CD4-positive, alpha-beta T cell treated with Interleukin-15 for 4 hours (primary cell): Measurements from ENCODE around the gene MLH3.

Experiments
- DNase-seq: peaks from one replicate; pipeline ENCODE4 v3.0.0-alpha.2; 2020; ENCODE audit warnings: low spot score

MLH3 gene

DNA sequence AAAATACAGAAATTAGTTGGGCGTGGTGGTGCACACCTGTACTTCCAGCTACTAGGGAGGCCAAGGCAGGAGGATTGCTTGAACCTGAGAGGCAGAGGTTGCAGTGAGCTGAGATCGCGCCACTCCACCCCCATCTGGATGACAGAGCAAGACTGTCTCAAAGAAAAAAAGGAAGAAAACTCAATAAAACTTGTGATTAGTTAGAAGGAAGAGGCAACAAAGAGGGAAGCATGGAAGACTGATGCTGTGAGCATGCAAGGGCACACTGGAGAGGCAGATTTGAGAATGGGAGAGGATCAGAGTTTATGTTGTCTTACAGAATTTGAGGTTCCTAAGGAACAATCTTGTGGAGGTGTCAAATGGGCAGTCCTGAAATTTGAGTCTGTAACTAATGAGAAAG lies 15.4 kb upstream of the MLH3 start:
- no peak for DNase-seq

DNA sequence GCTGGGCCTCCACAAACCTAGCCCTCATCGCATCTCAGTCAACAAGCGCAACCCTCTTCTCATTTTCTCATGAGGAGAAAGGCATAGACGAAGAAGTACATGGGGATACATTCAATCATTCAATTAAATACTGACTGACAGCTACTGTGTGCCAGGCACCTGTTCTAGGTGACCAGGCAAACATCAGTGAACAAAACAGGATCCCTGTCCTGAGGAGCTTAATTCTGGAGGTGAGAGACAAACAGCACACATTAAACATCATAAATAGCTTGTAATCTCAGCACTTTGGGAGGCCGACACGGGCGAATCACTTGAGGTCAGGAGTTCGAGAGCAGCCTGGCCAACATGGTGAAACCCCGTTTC lies 12.9 kb upstream of the MLH3 start:
- no peak for DNase-seq

DNA sequence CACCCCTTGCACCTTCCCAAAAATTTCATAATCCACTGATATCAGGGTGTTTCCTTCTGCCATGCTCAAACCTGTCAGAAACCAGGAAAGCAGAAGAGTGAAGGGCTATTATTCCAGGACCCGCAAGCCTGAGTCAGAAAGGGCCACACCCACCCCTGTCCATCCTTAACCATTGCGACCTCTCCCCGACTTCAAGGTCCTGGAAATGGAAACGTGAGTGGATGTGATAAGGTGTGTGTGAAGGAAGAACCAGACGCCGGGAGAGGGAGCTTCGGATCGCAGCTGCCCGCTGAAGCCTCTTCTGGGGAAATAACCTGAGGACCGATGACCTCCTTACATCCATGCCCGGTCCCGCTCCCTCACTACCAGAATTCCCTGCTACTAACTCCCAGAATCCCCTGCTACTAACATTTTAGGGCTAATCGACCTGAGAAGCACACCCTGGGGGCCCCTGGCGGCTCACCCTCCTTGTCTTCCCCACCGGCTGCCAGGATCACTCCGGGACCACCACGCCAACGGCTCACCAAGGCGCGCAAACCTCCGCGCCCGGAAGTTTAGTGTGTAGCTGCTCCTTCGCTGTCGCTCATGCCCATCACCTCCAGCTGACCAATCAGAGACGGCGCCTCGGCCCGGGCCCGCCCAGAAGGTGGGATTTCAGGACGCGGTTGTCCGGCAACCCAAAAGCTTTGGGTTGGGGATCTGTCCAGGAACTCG lies 12.4 kb upstream of the MLH3 start, which contains the start of gene ACYP1:
ACYP1 (minus strand) TSS at position 534 of the 714 bp plus-strand sequence; CDS start at position 63, 471 bp downstream.
- DNase-seq, result peak; percentile 92

DNA sequence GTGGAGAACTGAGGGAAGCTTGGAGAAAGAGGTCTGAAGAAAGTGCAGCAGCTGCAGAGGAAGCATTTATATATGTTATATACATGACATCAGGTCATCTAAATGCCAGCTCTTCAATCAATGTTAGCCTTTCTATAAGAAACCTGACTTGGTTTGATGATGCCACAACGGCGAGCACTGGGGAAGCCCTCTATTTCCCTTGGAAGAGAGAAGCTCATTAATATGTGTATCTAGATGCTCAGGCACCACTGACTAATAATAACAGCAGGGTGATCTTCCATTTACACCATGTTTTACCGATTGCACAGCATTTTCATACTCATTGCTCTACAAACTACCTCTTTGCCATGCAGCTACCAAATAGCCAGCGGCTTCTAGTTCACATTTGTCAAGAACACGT lies 11.7 kb upstream of the MLH3 start:
- no peak for DNase-seq

DNA sequence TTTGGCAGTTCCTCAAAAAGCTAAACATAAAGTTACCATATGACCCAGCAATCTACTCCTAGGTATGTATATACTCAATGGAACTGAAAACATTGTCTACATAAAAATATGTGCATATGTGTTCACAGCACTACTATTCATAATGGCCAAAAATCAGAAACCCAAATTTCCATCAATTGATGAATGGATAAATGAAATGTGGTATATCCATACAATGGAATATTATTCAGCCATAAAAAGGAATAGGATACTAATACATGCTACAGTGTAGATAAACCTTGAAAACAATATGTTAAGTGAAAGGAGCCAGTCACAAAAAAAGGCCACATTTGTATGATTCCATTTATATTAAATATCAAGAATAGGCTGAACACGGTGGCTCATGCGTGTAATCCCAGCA lies 9.2 kb upstream of the MLH3 start:
- DNase-seq, result no peak

DNA sequence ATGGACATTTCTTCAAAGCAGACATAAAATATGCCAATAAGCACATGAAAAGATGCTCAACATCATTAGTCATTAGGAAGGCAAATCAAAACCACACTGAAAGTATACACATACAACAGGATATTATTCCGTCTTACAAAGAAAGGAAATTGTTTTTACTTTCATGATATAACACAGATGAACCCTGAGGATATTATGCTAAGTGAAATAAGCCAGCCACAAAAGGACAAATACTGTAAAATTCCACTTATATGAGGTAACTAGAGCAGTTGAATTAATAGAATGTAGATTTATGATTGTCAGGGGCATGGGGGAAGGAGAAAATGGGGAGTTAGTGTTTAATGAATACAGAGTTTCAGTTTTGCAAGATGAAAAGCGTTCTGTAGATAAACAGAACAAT lies 8.4 kb upstream of the MLH3 start:
- DNase-seq, result no peak

DNA sequence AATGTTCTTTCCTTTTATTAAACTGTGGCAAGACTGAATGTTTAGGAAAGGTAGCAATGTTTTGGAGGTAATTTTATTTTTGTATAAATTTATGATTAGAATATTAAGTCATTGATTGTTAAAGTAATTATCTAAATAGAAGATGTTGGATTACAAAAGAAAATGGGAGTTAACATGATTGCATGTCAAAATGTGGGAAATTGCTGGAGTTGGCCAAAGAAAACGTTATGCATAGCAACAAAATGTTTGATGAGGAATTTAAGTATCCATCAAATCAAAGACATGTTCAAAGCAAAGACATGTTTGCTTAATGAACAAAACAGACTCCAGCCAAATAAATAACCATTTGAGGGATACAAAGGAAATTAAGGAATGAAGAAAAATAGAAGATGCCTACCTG lies 3.2 kb upstream of the MLH3 start:
- DNase-seq, result no peak

DNA sequence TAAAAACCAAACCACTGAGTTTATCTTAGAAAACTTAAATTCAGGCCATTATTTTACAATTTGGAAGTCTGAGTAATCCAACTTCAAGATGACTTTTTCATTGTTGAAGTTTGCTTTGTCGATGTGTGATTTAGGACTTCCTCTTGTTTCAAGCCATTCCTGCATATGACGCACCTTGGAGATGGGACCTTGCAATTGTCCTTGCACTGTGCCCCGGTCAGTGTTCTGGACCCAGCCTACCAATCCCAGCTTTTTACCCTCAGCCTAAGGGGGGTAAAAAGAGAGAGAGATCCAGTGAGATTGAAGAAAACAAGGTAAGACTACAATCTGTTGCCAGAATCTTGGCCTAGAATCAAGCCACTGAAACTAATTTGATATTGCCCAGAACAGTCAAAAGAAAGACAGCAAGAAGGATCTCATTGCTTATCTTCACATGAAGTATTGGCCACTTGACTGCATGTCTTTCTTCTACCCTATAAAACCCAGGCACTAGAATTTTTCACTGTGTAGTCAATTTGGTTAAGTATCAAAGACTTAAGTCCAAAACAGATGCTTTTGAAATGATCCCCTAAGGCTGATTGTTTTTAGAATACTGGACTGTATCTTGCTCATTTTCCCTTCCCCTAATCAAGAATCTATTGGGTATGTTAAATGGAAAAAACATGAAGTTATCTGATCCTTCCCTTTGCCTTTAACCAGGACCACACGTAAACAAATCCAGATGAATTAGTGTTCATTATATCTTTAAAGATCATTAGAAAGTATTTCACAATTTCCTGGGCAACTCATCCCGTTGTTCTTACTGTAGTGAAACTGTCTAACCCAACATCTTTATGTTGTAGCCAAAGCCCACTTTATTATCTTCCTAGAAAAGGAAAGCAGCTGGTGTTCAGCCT lies 2.4 kb upstream of the MLH3 start:
- DNase-seq, result no peak

DNA sequence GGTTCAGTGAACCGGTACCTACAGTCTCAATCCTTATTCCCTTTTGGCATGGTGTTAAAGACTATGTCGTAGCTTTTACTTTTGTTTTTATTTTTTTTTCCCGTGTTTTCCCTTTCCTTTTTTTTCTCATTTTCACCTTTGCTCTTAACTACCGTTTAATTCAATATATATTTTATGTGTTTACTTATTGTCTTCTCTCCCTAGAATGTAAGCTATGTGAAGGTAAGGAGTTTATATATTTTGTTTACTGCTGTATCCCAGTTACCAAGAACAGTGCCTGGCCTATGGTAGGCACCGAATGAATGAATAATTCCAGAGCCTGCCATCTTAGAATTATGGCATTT lies 261 bp upstream of the MLH3 start:
- DNase-seq, result no peak

DNA sequence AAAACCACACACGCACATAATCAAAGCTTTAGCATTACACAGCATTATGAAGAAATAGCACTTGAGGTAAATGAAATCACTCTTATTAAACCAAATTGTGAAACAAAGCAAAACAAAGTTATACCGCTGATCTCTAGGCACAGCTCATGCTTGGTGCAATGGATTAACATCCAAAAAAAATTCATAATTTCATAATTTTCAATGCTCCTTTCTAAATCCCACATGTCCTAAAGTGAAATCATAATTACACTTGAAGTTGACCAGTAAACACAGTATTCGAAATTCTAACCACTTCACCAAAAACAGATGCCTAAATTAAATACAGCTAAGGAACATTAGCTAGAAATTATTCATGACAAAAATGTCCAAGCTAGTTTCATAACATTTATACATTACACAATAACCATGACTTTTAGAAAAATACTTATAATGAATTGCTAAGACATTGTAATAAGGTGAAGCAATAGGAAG lies 1.5 kb downstream of the MLH3 start:
- DNase-seq, result no peak

DNA sequence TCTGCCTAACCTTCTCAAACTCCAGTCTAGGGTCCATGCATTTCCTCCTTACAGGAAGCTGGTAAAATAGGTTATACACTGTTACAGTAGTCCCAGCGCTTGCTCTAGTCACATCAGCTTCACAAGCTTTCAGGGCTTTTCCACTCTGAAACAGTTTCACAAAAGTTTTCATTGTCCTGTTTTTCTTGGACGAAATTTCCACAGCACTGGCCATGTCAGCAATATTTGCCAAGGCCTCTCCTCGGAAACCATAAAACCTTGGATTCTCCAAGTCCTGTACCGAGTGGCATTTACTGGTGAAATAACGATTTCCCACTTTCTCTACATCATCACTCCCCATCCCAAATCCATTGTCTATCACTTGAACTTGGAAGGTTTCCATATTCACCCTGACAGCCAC lies 2.1 kb downstream of the MLH3 start:
- no peak for DNase-seq

DNA sequence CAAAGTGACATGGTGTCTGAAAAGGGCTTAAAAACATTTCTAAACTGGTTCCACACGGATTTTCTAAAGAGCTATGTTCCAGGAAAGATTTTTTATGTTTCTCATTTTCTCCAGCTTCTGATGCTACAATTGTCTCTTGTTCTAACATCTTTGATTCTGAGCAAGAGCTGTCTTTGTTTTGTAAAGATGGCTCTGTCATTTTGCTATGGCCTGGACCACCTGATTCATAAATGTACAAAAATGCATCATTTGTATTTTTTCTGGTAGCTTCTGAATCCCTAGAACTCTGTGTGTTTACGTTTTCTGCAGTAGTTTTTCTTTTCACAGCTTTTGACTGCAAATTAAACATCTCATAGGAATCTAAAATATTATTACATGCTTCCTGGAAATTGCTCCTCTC lies 3.2 kb downstream of the MLH3 start:
- no peak for DNase-seq

DNA sequence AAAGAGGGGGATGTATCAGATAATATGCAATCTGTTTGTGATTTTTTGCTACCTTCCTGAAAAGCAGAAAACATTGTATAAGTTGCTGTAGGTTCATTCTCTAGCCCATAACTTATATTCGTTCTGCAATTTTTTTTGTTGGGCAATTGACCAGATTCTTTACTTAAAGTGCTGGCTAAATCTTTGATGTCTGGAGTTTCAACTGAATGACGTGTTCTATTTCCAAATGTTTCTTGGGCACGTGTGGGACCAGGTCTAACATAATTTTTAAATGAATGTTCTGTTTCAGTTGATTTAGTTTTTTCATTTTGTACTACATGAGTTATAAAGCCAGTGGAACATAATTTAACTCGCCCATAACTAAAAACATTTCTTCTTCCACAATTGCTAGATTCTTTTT lies 3.8 kb downstream of the MLH3 start:
- DNase-seq, result no peak

DNA sequence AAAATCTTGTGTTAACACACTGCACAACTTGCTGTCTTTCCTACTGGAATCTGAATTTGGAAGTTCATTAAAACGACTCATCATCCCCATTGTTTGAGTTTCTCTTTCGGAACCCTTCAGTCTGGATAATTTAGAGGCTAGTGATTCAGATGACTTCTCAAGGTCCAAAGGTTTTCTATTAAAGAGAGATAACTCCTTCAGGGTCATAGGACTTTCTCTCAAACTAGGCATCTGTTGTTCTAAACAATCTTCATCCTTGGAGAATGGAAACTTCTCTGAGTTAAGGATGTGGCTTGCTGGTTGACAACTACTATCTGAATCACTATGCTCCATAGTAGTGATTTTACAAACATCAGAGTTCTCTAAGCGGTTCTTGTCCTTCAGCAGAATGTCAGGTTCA lies 4.4 kb downstream of the MLH3 start:
- no peak for DNase-seq

DNA sequence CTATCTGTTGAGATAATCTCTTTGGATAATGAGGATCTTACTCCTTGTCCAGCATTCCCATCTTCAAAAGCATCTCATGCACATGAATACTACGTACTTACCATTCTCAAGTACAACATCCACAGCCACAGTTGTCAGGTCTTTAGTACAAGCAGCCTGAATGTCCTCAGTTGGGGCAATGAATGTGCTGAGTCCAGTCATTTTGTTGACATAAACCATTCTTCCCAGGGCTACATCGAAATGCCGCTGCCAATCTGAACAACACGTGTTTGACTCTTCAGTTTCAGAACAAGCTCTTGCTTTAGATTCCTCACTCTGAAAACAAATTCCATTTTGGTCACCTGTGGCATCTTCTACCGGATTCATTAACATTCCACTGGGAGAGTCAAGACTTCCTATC lies 5.0 kb downstream of the MLH3 start:
- DNase-seq, result no peak

DNA sequence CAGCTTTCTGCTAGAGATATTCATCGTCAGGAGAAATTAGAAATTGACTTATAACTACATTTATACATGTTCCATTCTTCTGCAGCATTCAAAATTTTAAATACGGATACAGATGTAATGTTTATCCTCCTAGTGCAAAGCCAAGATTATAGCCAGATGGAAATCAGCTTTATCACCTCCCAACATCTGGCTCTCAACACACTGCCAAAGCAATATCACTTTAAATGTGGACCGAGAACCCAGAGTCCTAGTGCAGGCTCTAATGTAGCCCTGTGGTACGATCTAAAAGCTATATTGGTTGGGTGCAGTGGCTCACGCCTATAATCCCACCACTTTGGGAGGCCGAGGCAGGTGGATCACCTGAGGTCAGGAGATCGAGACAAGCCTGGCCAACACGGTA lies 6.5 kb downstream of the MLH3 start:
- no peak for DNase-seq

DNA sequence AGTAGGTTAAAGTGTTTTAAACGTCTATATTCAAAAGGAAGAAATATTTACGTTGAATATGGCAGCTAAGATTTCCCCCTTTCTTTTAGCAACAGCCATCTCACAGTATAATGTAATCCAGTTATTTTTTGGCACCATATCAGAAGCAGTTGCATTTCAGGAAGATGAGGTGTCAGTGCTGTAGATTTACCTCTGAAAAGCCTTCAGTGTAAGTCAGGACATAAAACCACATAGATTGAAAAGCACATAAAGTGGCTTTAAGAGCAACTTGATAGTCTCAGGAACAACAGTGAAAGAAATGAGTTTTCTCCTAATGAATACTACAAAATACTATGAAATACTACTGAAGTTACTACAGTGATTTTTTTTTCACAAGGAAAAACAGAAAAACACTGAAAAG lies 6.9 kb downstream of the MLH3 start:
- DNase-seq, result no peak

DNA sequence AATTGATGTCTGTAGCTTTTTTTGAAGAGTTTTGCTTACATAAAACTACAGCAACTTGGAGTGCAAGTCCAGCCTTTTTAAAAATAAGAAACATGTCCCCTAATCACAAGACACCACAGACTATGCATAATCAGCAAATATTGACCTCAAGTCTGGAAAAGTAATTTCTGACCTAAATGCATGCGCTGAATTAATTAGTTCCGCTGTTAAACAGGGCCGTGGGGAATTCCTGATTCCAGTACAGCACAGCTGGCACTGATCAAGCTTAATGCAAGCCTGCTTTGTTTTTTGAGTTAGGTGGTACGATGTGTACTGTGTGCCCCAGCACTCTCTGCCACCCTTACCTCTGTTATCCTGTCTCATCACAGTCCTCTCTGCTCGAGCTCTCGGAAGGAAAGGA lies 9.2 kb downstream of the MLH3 start:
- DNase-seq, result no peak

DNA sequence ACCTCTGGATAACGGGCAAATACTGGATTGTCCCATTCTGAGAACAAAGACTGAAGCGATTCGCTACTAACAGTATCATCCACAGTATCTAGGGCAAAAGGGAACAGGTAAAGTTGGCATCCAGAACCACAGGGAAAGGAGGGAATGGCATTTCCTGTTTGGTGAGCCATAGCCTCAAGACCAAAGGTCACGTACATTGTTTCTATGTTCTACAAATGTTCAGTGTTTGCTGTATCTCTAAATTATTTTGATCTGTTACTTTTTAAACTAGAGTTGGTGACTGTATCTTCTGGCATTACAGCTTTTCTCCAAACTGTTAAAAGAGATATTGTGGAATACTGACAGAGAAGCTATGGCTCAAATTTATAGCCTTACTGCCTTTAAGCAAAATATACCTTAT lies 9.7 kb downstream of the MLH3 start:
- no peak for DNase-seq

DNA sequence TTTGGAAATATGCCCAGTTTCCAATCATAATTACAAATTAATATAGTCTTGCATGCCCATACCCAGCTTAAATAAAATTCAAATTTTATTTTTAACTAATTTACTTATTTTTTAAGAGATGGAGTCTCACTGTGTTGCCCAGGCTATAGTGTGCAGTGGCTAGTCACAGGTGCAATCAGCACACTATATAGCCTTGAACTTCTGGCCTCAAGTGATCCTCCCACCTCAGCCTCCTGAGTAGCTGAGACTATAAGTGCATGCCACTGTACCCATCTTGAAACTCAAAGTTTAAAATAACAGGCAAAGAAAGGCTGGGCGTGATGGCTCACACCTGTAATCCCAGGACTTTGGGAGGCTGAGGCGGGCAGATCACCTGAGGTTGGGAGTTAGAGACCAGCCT lies 10.3 kb downstream of the MLH3 start:
- no peak for DNase-seq

DNA sequence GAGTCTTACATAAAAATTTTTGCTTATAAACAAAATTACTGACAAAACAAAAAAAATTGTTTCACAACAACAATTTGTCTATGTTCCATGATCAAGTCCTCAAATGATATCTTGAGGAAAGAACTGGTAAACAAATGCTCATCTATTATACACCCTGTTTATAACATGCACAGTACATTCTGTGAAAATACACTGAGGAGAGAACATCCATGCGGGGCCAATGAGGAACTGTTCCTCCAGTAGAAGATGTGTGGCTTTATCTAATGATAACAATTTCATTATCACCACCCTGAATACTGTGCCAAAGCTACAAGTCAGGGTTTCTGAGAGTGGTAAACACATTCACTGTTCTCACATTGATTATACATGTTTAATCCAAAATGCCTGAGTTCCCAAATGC lies 10.8 kb downstream of the MLH3 start:
- DNase-seq, result no peak

DNA sequence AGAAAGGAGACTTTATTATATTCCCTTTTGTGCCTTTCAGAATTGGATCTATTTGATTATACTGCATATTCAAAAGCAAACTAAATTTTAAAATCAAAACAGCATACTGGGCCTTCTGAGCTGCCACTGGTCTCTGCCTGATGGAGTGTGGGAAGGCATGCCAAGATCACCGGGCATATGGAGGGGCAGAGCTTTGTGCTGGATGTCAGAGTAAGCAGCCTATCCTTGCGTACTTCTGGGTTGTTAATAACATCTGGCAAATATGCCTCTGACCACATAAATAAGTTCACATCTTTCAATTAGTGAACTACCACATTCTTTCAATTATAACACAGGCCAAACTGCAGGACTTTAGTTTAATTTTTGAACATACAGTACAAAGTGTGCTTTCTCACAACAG lies 18.3 kb downstream of the MLH3 start:
- DNase-seq, result no peak

DNA sequence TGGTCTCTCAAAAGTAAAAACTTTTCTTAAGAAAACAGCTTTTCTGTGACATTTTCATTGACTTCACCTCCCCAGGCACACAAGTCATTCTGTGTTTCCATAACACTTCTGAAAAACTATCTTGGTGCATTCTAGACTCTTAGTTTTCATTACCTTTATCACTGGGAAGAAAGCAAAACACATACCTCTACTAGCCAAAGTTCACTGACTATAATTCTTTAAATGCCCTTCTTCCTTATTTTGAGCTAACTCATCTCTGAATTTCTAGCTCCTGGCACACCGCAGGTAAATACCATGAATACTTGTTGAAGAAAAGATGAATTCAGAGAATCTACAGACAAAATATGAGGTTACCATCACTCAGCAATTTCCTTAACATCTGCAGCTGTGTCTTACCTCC lies 21.1 kb downstream of the MLH3 start:
- no peak for DNase-seq

DNA sequence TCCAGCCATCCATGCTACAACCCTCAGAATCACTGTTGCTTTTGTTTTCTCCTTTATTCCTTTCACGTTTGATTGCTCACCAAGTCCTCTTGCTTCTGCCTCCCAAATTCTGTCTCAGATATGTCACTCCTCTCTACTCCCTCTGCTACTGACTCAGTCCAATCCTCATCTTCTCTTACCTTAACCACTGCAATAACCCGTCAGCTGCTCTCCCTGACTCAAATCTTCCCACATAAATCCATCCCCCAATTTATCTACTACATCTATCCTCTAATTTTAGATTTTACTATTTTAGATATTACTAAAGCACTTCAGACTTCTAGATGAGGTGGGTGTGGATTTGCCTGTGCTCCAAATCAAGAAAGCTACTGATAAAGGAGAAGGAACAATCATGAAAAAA lies 25.4 kb downstream of the MLH3 start:
- DNase-seq, result no peak
